ENCODE data around the gene RNF17.

RNF17 gene

GRCh38 chr13:24764276-24764630 is 284 bp downstream of the RNF17 start:
- Histone ChIP-seq H3K27ac (no peak overlapping the region), H3K4me1 (ENCODE audit: control insufficient read depth in 1 of 2, insufficient read depth in 1 of 2, low read depth in 1 of 2, low read length in 1 of 2) (no peaks in the 10 kb centered on the region)

GRCh38 chr13:24777171-24777570 is 13.2 kb downstream of the RNF17 start:
- Histone ChIP-seq H3K27me3 (peaks cover 21% of the 10 kb centered on the region), H3K9me3 (no peaks in the 10 kb centered on the region), H3K4me3 (ENCODE audit: low read depth in 1 of 2, low read length in 1 of 2) (no peak overlapping the region), H3K4me1 (ENCODE audit: control insufficient read depth in 1 of 2, insufficient read depth in 1 of 2, low read depth in 1 of 2, low read length in 1 of 2) (no peaks in the 10 kb centered on the region), H3K36me3 (no peaks in the 10 kb centered on the region), H3K27ac (no peak overlapping the region)
- no peak for TF ChIP-seq CTCF (IDR thresholded peaks at IDR 0.05)

More at GRCh38 chr13:24764276-24764630, 284 bp downstream of the RNF17 start:
- TF ChIP-seq CTCF (IDR thresholded peaks at IDR 0.05), result no peak
- no peak overlapping the region for H3K4me3 ChIP-seq (ENCODE audit: low read depth in 1 of 2, low read length in 1 of 2)
- peaks cover 4% of the 10 kb centered on the region for H3K27me3 ChIP-seq
- H3K9me3 ChIP-seq, result no peaks in the 10 kb centered on the region
- H3K36me3 ChIP-seq, result no peaks in the 10 kb centered on the region

GRCh38 chr13:24784319-24784718 is 20.4 kb downstream of the RNF17 start:
- Histone ChIP-seq H3K36me3 (no peaks in the 10 kb centered on the region), H3K27me3 (peaks cover 20% of the 10 kb centered on the region), H3K27ac (no peak overlapping the region), H3K4me3 (ENCODE audit: low read depth in 1 of 2, low read length in 1 of 2) (no peak overlapping the region), H3K4me1 (ENCODE audit: control insufficient read depth in 1 of 2, insufficient read depth in 1 of 2, low read depth in 1 of 2, low read length in 1 of 2) (no peaks in the 10 kb centered on the region), H3K9me3 (no peaks in the 10 kb centered on the region)
- TF ChIP-seq CTCF (IDR thresholded peaks at IDR 0.05), result no peak

- Histone ChIP-seq H3K27me3 (peaks cover 20% of the 10 kb centered on the region), H3K27ac (no peak overlapping the region), H3K9me3 (no peaks in the 10 kb centered on the region), H3K4me3 (ENCODE audit: low read depth in 1 of 2, low read length in 1 of 2) (no peak overlapping the region), H3K4me1 (ENCODE audit: control insufficient read depth in 1 of 2, insufficient read depth in 1 of 2, low read depth in 1 of 2, low read length in 1 of 2) (no peaks in the 10 kb centered on the region), H3K36me3 (no peaks in the 10 kb centered on the region)
- no peak for TF ChIP-seq CTCF (IDR thresholded peaks at IDR 0.05)
Observed at GRCh38 chr13:24788538-24788937, 24.6 kb downstream of the RNF17 start.

- no peaks in the 10 kb centered on the region for H3K36me3 ChIP-seq
- H3K27ac ChIP-seq, result no peak overlapping the region
- H3K9me3 ChIP-seq, result no peaks in the 10 kb centered on the region
- peaks cover 21% of the 10 kb centered on the region for H3K27me3 ChIP-seq
- H3K4me3 ChIP-seq (ENCODE audit: low read depth in 1 of 2, low read length in 1 of 2), result no peak overlapping the region
- no peaks in the 10 kb centered on the region for H3K4me1 ChIP-seq (ENCODE audit: control insufficient read depth in 1 of 2, insufficient read depth in 1 of 2, low read depth in 1 of 2, low read length in 1 of 2)
- TF ChIP-seq CTCF (IDR thresholded peaks at IDR 0.05), result no peak
Observed at GRCh38 chr13:24802074-24802473, 38.1 kb downstream of the RNF17 start.

- no peaks in the 10 kb centered on the region for H3K36me3 ChIP-seq
- no peak overlapping the region for H3K27ac ChIP-seq
- H3K27me3 ChIP-seq, result no peaks in the 10 kb centered on the region
- H3K4me1 ChIP-seq (ENCODE audit: control insufficient read depth in 1 of 2, insufficient read depth in 1 of 2, low read depth in 1 of 2, low read length in 1 of 2), result no peaks in the 10 kb centered on the region
- no peak overlapping the region for H3K4me3 ChIP-seq (ENCODE audit: low read depth in 1 of 2, low read length in 1 of 2)
- no peaks in the 10 kb centered on the region for H3K9me3 ChIP-seq
- no peak for TF ChIP-seq CTCF (IDR thresholded peaks at IDR 0.05)
Observed at GRCh38 chr13:24821207-24821606, 57.2 kb downstream of the RNF17 start.

Measured in neutrophil (primary cell).